Endothelial cell (in vitro differentiated cells): Measurements from ENCODE around the gene MAP3K8. TPM values are rescaled to one million over a fixed set of nuclear protein-coding genes. Genes with fewer than 3 reads are reported as not detected.

Experiments used
- DNase-seq: peaks from one replicate; pipeline ENCODE4 v3.0.0; 2021; ENCODE audit warnings: low spot score
- H3K27ac Mint-ChIP-seq: one replicate; pipeline ENCODE4 v1.8.0; 2021; ENCODE audit warnings: mixed read lengths, inconsistent platforms; ENCODE audit not compliant: unreplicated experiment
- H3K27me3 Mint-ChIP-seq: one replicate; pipeline ENCODE4 v1.8.0; 2021; ENCODE audit warnings: mild to moderate bottlenecking, moderate library complexity, mixed read lengths, inconsistent platforms; ENCODE audit not compliant: unreplicated experiment
- H3K36me3 Mint-ChIP-seq: one replicate; pipeline ENCODE4 v1.8.0; 2021; ENCODE audit warnings: mild to moderate bottlenecking, low read depth, mixed read lengths, inconsistent platforms; ENCODE audit not compliant: unreplicated experiment
- H3K4me1 Mint-ChIP-seq: one replicate; pipeline ENCODE4 v1.8.0; 2021; ENCODE audit warnings: mild to moderate bottlenecking, mixed read lengths, inconsistent platforms; ENCODE audit not compliant: unreplicated experiment
- H3K4me3 Mint-ChIP-seq: one replicate; pipeline ENCODE4 v1.8.0; 2021; ENCODE audit warnings: mild to moderate bottlenecking, mixed read lengths, inconsistent platforms; ENCODE audit not compliant: unreplicated experiment
- H3K9me3 Mint-ChIP-seq: one replicate; pipeline ENCODE4 v1.8.0; 2021; ENCODE audit warnings: mixed read lengths, inconsistent platforms; ENCODE audit not compliant: unreplicated experiment
- total RNA-seq: library from RNA; stranded (reverse); fragmentation: NEBNext Ultra II Directional; extraction: Animal tissue kit (Norgen Biotek cat#: 25700); gene quantifications from one replicate; pipeline ENCODE4 v1.2.1, GENCODE V29; 2021; ENCODE audit not compliant: unreplicated experiment
- TF ChIP-seq, protein P1 (sequence below): fragments of 200-600 bp; sonication (generic); IDR thresholded peaks from one replicate; pipeline ENCODE4 v1.5.0; 2021; ENCODE audit warnings: antibody characterized with exemption; ENCODE audit not compliant: unreplicated experiment

The MAP3K8 gene
- total RNA-seq, 1 donor from 2014 or later, result 6.2 TPM

DNA sequence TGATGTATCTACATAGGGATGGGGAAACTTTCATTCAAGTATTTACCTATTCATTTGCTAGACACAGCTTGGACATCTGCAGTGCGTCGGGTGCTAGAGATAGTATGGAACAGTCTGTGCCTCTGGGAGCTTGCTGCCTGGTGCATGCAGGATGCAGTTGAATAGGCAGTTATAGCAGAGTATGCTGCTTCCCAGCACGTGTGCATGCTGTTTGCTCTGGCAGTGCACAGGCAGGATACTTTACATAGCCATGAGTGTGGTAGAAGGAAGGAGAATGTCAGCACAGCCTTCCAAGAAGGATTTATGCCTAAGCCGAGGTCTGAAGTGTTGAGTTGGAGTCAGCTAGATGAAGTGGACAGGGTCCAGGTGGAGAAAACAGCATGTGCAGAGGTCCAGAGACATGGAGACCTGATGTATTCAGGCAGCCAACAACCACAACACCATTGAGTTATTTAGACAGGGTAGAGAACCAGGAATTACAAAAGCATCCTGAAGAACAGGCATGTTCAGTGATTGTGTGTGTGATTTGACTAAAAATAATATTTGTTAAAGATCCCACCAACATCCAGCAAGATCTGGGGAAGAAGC is 8.1 kb downstream of the MAP3K8 start:
- Mint-ChIP-seq H3K4me1 (peaks cover under 1% of the 10 kb centered on the region), H3K27ac (no peak overlapping the region), H3K9me3 (no peaks in the 10 kb centered on the region), H3K4me3 (no peak overlapping the region), H3K27me3 (peaks cover 1% of the 10 kb centered on the region), H3K36me3 (no peaks in the 10 kb centered on the region)
- DNase-seq, result no peak
- TF ChIP-seq, protein P1, sequence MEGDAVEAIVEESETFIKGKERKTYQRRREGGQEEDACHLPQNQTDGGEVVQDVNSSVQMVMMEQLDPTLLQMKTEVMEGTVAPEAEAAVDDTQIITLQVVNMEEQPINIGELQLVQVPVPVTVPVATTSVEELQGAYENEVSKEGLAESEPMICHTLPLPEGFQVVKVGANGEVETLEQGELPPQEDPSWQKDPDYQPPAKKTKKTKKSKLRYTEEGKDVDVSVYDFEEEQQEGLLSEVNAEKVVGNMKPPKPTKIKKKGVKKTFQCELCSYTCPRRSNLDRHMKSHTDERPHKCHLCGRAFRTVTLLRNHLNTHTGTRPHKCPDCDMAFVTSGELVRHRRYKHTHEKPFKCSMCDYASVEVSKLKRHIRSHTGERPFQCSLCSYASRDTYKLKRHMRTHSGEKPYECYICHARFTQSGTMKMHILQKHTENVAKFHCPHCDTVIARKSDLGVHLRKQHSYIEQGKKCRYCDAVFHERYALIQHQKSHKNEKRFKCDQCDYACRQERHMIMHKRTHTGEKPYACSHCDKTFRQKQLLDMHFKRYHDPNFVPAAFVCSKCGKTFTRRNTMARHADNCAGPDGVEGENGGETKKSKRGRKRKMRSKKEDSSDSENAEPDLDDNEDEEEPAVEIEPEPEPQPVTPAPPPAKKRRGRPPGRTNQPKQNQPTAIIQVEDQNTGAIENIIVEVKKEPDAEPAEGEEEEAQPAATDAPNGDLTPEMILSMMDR, result no peak

DNA sequence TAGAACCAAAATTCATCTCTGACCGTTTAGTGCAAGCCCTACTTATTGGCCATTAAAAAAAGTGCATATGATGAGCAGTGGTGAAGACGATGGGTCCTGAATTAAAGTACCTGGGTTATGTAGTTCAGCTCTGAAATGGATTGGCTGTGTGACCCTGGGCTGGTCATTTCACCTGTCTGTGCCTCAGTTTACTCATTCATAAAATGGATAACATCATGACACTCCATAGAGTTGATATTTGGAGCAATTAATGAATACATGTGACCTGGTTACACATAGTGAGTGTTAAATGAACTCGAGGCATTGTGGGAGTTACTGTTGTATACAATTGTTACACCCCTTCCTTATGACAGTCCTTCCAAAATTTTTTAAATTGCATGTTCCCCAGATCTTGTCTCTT is 9.1 kb downstream of the MAP3K8 start:
- no peak overlapping the region for H3K27ac Mint-ChIP-seq
- no peaks in the 10 kb centered on the region for H3K36me3 Mint-ChIP-seq

DNA sequence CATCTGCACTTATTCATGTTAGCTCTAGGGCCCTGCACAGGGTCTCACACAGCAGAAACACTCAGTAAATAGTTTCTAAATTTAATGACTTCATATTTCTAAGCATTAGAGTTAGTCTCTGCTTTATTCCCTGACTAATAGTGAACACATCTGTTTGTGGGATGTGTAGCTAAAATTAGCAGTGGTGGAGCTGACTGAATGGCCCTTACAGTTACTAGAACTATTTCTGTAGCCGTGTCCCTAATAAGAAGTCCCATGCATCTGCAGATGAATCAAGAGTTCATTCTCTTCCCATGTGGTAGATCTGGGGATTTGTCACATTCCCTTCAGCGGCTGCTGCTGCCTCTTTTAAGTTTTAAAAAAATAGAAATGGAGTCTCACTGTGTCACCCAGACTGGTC is 11.7 kb downstream of the MAP3K8 start:
- Mint-ChIP-seq H3K27me3 (peaks cover 1% of the 10 kb centered on the region), H3K4me1 (no peaks in the 10 kb centered on the region), H3K9me3 (no peaks in the 10 kb centered on the region), H3K36me3 (peaks cover 4% of the 10 kb centered on the region), H3K27ac (no peak overlapping the region), H3K4me3 (no peak overlapping the region)
- DNase-seq, result no peak
- TF ChIP-seq, protein P1, result no peak

More for the DNA sequence above, 9.1 kb downstream of the MAP3K8 start:
- Mint-ChIP-seq H3K4me3 (no peak overlapping the region), H3K27me3 (peaks cover 1% of the 10 kb centered on the region), H3K4me1 (no peaks in the 10 kb centered on the region), H3K9me3 (no peaks in the 10 kb centered on the region)
- TF ChIP-seq, protein P1, result no peak
- DNase-seq, result no peak

DNA sequence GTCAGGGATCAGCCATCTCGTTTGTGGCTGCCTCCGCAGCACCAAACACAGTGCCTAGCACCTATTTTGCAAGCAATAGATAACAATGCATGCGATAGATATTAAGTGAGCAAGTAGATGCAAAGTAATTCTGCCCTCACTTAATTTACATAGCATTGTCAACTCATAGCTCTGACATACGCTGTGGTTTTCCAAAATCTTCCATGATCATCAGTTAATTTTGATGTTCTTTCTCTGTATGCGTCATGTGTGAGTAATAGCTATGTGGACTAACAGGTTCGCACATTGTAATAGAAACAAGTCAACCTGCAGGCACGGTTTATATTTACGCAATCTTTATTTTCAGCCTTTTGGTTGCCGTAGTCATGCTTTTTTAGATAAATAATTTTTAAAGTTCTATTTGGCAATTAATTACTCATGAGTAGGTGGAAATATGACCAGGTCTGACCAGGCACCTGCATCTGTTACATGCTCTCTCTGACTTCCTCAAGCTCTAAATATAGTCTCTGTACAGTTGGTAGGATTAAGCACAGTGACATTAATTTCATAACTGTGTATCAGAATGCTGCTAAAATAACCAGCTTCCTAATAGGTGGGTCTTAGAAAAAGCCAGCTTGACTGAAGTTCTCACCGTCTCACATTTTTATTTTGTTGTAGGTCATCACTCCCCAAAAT is 13.3 kb downstream of the MAP3K8 start:
- Mint-ChIP-seq H3K36me3 (peaks cover 4% of the 10 kb centered on the region), H3K4me1 (no peaks in the 10 kb centered on the region), H3K4me3 (no peak overlapping the region), H3K27ac (no peak overlapping the region), H3K9me3 (no peaks in the 10 kb centered on the region), H3K27me3 (no peaks in the 10 kb centered on the region)
- TF ChIP-seq, protein P1, result no peak
- no peak for DNase-seq

DNA sequence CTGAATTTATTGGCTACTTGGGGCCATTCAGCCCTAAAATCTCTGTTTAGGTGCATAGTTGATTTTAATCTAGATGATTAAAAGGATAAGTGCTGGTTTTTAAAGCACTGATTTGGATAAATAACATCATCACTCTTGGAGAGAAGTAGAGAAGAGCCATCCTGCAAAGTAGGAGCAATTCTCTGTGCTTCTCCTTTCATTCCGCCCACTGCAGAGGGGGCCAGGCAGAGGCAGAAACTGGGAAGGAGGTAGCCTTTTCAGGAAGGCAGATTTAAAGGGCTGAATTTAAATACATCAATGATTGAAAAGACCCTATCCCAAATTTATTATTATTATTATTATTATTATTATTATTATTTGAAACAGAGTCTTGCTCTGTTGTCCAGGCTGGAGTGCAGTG is 14.1 kb downstream of the MAP3K8 start:
- Mint-ChIP-seq H3K36me3 (peaks cover 4% of the 10 kb centered on the region), H3K27ac (no peak overlapping the region), H3K4me3 (no peak overlapping the region), H3K27me3 (no peaks in the 10 kb centered on the region), H3K9me3 (no peaks in the 10 kb centered on the region), H3K4me1 (no peaks in the 10 kb centered on the region)
- TF ChIP-seq, protein P1, result no peak
- DNase-seq, result no peak
